Left renal cortex interstitium (tissue), 4 donors: ENCODE data around the gene RPL35A. TPM values are rescaled to one million over a fixed set of nuclear protein-coding genes. Genes with fewer than 3 reads are reported as not detected.
A peak's percentile ranks its signal among the peaks of the same experiment; 100 is the strongest.
"Not testable (repeated sequence)": the region's sequence is repeated elsewhere in the genome, so short reads cannot be mapped to it uniquely, and the experiment has no call there.

ENCODE experiments used
- DNase-seq, 4 donors: peaks; one replicate each; pipeline ENCODE4 v3.0.0-alpha.2; 2013; ENCODE audit warnings: low read depth in 4 of 4, low spot score in 2 of 4, missing footprints in 1 of 4
- polyA plus RNA-seq, 4 donors: library from polyadenylated mRNA; unstranded; fragments of 120-200 nt; gene quantifications; one replicate each; pipeline ENCODE4 v1.2.1, GENCODE V29; 2013; ENCODE audit not compliant: insufficient read length in 4 of 4

The RPL35A gene
- polyA plus RNA-seq: 1,000 to 10,000 TPM; 1,493 to 2,091 (median 1,721) TPM

DNA sequence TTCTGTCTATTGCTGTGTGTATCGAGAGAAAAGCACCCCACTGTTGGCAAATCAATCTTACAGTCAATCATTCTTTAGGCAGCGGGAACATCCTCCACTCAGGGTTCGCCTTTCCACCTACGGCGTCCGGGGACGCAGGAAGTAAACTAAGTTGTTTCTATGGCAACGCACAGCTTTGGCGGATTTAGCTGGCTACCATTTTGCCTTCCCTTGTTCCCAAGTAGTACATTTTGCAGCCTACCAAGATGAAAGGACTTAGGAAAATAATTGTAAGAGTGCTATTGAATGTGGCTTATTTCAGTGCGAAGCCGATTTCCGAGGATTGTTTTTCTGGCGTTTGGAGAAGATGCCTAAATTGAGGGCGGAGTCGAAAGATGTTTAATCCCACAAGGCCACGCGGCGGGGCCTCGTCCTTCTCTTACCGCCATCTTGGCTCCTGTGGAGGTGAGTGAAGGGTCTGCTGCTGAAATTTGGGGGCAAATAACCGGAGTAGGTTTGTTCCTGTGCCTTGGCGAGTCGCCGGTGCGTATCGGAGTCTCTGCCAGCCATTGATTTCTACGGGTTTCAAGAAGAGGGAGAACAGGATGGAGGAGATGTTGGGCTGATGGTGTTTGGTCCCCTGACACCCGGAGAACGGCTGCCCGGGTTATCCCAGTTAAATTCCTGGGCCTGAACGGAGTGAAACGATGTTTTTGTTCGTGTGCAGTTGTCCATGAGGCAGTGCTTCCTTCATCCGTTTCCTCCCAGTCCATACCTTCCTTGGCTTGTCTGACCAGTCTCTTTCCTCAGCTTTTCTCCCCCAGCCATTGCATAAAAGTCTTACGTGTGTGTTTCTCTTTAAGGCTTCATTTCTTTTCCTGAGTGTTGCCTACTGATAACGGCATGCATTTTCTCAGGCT is at the start of gene RPL35A:
TSS of gene RPL35A (plus strand) at position 413 of the 899 bp plus-strand sequence. CDS start 778 bp downstream, outside the sequence.
- DNase-seq: peak; percentile 95 to 100 (median 97)

DNA sequence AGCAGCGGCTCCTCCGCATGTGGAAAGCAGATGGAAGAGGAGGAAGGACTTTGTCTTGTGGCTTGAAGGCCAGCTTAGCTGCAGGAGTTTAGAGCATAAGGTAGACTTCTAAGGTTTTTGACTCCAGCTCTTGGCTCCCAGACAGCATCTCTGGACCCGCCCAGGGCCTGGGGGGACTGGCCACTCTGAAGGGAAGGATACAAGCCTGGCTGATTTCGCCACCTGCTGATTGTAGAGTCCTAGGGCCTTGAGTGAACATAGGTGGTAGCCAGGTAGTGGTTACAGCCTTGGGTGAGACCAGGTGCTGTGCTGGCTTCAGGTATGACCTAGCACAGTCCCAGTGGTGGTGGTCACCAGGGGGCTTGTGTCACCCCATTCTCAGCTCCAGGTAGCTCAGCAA is 48.4 kb upstream of the RPL35A start:
- no peak for DNase-seq

DNA sequence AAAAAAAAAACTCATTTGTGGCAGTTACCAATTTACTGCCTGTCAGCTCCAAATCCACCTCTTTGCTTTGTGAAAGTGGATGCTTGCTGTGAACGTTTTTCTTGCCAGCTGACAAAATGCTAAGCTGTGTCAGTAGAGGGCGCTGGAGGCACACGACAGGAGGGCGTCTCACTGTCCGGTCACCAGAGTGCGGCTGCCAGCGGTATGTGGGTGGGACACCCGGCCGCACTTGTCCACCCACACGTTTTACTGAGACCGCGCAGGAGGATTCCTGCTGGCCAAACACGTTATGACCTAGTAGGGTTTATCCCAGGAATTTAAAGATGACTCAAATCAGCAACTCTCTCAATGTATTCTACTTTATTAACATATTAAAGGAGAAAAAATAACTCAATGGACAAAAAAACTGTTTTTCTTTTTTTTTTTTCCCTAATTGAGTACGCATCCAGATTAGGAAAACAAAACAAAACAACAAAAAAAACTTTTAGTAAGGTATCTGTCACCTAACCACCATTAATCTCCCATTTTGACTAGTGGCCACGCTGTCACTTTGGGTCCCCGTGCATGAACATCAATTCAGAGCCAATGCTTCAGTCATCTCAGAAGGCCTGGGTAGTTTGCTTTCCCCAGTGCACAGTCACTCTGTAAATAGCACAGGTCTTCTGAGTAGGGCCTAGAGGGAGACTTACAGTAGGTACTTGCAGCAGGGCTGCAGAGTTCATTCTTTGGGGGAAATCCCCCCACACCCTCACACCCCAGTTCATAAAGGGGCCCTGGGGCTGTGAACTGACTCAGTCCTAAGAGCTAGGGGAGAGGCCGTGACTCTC is 43.8 kb upstream of the RPL35A start:
- DNase-seq: peak; percentile 48 to 84 (median 70)

DNA sequence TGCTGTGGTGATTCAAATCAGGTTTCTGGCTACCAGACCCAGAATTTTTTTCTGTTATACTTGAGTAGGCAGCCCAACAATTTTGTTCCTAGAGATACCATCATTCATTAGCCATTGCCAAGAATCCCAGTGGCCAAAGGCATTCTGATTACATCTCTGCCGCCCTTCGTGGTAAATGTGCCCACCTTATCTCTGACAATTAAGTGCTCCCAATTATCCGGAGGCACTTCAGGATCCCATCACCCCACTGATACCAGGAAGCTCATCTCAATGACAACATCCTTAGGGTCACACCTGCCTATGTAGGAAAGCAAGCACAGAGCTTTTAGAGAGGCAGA is 43.2 kb upstream of the RPL35A start:
- no peak for DNase-seq

DNA sequence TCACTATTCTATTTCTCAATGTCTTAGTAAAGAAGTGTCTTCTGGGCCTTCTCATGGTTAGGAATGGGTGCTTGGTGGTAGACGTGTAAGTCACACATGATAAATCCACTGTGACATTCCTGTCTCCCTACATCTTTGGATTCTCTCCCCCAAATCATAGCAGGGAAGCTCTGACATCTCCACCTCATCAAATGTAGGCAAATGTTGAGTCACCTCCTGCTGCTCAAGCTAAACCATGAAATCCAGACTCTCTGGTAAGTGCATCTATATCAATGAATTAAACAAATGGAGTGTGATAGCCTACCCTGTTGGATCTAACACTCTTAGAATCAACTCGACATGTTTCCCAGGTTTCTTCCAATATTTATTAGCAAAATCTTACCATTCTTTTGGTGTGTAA is 42.8 kb upstream of the RPL35A start:
- no peak for DNase-seq

DNA sequence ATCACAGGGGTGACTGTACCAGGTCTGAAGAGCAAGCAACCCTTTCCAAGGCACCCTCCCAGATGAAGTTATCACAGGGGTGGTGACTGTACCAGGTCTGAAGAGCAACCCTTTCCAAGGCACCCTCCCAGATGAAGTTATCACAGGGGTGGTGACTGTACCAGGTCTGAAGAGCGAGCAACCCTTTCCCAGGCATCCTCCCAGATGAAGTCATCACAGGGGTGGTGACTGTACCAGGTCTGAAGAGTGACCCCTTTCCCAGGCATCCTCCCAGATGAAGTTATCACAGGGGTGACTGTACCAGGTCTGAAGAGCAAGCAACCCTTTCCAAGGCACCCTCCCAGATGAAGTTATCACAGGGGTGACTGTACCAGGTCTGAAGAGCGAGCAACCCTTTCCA is 41.4 kb upstream of the RPL35A start:
- not testable (repeated sequence) for DNase-seq

DNA sequence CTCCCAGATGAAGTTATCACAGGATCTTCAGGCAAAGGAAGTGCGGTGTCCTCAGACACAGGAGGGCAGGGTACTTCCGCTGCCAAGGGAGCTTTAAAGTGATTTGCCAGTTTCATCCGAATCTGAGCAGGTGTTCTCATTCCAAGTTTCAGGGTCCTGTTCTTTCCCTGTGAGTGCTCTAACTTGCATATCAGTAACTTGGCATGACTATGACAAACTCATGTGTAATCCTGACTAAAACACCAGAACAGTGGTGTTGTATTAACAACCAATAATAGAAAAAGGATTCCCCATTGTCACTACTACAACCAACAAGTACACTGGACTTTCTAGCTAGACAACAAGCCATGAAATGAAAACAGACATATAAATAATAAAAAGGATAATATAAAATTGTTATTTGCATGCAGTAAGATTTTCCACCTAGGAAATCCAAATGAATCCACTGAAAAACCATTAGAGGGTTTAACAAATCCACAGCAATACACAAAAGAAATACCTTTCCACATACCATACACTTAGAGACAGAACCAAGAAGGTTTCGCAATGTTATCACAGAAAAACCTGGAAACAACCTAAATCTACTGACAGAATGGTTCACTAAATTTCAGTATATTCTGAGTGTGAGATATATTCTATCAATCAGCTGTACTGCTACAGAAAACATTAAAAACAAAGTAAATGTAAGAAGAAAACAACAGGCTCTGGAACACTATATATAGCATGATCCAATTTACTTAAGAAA is 40.9 kb upstream of the RPL35A start:
- DNase-seq: no peak

DNA sequence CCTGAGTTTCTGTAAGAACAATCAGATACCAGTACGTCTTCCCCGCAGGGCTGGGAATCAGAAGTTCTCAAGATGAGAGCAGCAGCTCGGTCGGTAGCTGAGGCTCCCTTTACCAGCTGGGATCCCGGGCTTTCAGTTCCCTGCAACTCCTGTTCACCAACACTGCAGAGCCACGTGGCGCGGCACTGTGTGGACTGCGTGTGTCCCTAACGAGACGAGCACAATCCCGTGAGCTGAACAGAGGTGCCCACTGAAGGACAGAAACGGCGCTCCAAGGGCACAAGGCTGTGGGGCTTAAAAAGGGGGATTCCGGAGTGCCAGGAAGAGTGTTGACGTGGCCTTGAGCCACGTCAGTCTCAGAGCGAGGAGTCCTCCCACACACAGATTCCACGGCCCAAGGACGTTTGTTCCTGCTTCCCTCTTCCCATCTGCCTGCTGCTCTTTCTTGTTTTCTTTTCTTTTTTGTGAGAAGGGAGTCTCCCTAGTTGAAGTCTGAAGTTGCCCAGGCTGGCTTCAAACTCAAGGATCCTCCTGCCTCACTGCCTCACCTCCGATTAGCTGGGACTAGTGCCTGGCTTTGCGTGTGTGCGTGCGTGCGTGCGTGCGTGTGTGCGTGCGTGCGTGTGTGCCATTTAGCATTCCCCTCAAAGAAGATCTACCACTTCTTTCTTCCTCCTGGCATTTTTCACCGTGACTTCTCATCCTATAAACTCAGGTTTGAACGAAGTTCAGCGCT is 37.1 kb upstream of the RPL35A start:
- no peak for DNase-seq

DNA sequence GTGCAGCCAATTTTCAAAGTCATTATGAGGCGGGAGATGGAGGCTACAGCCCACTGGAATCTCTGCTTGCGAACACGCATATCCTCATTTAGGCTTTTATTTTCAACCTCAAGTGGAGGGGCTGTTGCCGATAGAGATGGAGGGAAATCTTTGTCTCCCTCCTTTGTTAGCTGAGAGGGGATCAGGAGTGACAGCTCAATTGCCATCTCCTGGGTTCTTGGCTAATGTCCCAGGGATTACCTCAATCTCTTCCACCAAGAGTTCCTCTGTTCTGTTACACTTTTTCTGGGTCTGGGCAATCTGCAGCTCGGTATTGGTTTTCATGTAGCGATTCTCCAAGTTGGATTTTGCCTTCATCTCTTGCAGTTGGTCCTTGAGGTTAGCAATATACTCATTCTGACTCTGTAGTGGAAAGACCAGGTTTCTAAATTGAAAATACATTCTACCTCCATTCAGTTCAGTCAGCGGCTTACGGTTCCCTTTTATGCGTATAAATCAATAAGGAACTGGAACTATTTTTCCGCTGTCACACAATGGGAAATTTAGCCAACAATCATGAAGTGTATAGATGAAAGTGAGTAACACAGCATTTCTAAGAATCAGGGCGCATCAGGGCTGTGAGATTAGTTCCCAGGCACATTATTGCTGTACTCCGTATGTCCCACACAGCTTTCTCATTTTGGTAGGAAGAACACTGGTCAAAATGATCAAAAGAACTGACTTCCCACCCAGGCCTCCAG is 36.2 kb upstream of the RPL35A start:
- no peak for DNase-seq

DNA sequence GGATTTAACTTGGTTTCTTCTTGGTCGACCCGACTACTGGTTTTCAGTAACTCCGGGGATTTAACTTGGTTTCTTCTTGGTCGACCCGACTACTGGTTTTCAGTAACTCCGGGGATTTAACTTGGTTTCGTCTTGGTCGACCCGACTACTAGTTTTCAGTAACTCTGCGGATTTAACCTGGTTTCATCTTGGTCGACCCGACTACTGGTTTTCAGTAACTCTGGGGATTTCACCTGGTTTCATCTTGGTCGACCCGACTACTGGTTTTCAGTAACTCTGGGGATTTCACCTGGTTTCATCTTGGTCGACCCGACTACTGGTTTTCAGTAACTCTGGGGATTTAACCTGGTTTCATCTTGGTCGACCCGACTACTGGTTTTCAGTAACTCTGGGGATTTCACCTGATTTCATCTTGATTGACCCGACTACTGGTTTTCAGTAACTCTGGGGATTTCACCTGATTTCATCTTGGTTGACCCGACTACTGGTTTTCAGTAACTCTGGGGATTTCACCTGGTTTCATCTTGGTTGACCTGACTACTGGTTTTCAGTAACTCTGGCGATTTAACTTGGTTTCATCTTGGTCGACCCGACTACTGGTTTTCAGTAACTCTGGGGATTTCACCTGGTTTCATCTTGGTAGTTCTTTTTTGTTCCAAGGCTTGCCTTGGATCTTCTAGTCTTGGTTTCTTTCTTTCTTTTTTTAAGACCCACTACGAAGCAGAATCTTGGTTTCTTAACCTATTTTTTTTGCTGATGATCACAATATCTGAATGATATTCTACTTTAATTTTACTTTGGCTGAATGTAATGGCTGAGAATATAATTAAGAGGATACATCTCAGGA is 28.3 kb upstream of the RPL35A start:
- not testable (repeated sequence) for DNase-seq

DNA sequence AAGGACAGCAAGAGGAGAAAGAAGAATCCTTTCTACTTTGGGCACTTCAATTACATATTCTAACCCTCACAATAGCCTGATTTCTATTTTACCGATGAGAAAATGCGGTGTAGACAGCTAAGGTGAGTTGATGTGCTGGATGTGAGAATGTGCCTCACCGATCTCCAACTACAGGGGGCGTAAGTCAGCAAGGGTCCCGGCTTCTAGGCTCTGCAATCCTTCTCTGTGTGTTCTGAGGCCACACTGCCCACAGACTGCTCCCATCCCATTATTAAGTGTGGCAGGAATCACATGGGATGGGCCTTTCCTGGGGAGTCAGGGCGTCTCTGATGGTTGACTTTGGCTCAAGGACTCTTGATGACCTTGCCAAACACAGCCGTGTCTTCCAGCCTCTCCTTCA is 23.6 kb upstream of the RPL35A start:
- DNase-seq: no peak

DNA sequence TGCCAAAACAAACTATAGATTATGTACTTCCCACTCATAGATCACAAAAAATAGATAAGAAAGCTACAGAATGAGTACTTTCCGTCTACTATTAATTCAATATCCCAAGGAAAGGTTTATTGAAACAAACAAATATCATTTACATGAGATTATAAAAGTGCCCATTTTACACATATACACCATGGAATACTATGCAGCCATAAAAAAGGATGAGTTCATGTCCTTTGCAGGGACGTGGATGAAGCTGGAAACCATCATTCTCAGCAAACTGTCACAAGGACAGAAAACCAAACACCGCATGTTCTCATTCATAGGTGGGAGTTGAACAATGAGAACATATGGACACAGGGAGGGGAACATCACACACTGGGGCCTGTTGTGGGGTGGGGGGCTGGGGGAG is 22.4 kb upstream of the RPL35A start:
- not testable (repeated sequence) for DNase-seq

DNA sequence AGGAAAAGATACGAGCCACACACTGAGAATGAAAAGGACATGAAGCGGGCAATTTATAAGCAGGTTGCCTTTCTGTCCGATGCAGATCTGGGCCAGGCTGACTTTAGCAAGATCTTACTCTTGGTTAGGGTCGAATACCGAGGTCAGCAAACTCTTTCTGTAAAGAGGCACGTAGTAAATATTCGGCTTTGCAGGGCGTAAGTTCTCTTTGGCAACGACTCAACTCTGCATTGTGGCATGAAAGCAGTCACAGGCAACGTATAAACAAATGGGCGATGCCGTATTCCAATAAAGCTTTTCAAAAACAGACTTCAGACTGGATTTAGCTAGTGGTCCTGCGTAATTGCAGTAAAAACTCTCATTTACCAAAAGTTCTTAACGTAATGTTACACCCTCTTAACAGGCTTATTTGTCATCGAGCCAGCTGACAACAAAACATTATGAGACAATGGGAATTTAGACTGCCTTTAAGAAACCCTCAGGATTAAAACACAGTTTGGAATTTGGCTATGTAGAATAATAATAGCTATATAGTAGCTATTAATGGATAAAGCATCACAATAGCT is 13.1 kb upstream of the RPL35A start:
- no peak for DNase-seq

DNA sequence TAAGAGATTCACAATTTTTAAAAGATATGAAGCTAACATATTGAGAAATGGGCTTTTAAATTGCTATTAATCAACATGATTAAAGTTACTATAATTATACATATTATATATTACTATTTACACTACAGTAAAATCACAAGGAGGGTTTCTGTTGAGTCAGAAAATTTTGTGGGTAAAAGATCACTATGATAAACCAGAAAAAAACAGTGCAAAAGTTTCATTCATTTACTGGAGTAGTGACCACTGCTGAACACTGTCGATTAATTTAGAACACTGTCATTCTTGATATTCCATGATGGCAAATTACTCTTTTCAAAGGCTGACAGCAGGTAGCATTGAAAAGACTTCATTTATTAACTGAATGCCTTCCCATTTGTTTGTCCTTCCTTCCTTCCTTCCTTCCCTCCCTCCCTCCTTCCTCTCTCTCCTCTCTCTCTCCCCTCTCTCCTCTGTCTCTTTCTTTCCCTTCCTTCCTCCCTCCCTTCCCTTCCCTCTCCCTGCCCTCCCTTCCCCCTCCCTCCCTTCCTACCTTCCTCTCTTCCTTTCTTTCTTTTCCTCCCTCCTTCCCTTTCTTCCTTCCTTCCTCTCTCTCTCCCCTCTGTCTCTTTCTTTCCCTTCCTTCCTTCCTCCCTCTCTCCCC is 9.1 kb upstream of the RPL35A start:
- no peak for DNase-seq

DNA sequence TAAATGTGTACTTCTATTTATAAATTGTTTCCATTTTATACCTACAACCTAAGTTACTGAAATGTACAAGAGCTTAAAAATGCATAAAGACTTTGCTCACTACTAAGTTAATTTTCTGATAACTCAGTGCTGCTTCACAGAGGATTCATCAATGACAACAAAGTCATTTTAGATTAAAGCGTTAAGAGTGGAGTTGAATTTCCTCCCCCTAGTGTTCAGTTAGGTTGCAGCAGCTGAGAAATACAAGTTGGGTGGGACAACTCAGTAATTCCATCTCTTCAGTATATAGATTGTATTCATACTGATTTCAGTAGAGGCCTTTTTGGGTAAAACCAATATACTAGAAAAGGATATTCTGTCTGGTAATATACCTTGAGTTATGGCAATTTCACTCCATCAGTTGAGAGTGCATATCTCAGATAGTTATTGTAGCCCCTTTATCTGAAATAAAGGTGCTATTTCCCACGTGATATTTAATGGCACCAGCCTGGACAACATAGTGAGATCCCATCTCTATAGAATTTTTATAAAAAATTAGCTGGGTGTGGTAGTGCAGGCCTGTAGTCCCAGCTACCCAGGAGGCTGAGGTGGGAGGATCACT is 6.9 kb upstream of the RPL35A start:
- DNase-seq: no peak

DNA sequence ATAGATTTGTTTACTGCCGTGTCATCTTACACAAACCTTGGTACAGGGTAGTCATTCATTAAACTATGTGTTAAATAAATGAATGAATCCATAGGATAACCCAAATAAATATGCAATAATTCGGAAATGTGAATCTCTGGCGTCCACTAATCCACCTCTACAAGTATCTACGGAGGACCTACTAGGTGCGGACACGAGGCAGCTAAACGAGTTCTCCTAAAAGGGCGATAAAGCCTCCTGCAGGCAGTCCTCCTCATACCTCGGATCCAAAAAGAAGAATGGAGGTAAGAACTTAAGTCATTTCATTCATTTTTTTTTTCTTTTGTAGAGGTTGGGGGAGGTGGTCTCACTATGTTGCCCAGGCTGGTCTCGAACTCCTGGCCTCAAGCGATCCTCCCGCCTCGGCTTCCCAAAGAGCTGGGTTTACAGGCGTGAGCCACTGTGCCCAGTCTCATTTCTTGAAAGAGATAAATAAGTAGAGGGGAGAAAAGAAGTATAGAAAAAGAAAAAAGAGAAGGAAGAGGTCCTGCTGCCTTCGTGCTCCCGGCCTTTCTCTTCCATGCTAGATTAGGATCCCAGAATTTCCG is 706 bp upstream of the RPL35A start:
- DNase-seq: no peak

DNA sequence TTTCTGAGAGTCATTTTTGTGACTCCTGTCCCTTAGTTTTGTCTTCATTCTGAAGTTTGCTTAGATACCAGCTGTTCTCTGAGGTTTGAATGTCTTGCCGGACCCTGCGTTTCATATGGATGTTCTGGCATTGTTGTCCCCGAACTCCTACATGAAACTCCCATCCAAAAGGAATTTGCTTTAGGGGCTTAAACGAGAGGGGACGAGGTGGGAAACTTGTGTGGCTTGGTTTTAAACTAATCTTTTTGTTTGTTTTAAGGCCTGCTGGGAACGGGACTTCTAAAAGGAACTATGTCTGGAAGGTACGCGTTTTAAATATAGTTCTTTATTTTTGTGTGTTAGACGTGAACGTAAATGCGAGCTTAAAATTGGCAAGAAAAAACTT is 679 bp downstream of the RPL35A start:
- no peak for DNase-seq
